Measurements from ENCODE around the gene DYSF.

DNA sequence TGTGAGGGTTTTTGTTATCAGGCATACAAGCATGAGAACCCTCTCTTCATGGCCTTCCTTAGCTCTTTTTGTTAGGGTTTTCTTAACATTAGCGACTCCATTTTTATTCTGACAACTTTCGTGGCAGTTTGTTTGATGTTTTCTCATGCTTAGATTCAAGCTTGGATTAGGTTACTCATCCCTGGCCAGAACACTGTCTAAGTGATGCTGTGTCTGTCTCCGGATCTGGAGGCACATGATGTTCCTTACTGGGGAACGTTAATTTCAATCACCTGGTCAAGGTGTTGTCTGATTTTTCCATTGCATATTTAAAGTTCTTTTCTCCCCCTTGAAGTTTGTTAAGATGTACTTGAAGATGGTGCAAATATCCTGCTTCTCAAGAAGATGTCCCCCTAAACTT lies 40.7 kb downstream of the DYSF start:
- TF ChIP-seq CTCF (IDR thresholded peaks at IDR 0.05), result no peak
- TF ChIP-seq EZH2 (IDR thresholded peaks at IDR 0.05; ENCODE audit: borderline replicate concordance, insufficient read depth, low read depth, low read length, poor library complexity, severe bottlenecking), result no peak

Measured in B cell (primary cell).